ENCODE results near the gene FAM234B. TPM values are rescaled to one million over a fixed set of nuclear protein-coding genes. Genes with fewer than 3 reads are reported as not detected.
"Not testable (repeated sequence)": the region's sequence is repeated elsewhere in the genome, so short reads cannot be mapped to it uniquely, and the experiment has no call there.

The FAM234B gene
- total RNA-seq, 4 donors from 2014 or later, result 3.1 to 8.0 (median 3.9) TPM

DNA sequence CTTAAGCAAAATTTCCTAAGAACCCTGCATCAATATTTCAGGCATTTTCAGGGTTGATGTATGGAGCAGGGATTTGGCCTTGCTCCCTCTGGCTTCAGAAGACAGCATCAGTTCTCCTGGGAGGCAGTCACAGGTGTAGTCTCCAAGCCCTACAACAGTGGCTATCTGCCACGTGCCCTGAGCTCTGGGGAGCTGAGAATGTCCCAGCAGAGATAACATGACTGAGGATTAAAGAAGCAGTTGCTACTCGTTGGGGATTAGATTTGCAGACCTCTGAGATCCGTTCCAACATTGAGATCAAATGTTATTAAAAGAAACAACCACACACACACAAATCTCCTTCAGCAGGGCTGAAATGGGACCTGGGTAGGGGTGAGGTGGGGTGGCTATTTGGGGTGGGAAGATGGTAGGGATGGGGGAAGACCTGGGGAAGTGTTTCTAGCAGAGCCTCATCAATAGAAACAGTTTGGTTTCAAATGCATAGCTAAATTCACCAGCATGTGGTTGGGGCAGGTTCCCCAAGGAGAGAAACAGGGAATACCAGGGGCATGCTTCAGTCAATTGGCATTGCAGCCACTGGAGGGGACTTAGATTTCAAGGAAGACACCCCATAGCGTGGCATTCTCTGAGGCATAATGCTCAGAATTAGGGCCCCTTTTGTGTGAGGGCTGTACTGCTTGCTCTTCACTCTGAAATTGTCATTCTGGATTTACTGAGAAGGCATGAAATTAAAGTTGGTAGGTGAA is 15.2 kb upstream of the FAM234B start:
- Histone ChIP-seq H3K4me1 (peaks cover 0 to 21% (median 0%) of the 10 kb centered on the region in 3 donors), H3K36me3 (no peaks in the 10 kb centered on the region), H3K4me3 (no peak overlapping the region), H3K27me3 (no peaks in the 10 kb centered on the region), H3K27ac (no peak overlapping the region), H3K9me3 (no peaks in the 10 kb centered on the region)
- no peak for DNase-seq
- WGBS, 2 donors, result 68 to 81% methylated on average over 4 of the region's 4 CpGs
- intact Hi-C loops (cut with DNase I), result loop anchor here (10.0 kb wide), 1 partner anchor 176 kb away; no protein-coding TSS in a partner anchor
- no peak for TF ChIP-seq POLR2A (IDR thresholded peaks at IDR 0.05)
- TF ChIP-seq, protein P1, sequence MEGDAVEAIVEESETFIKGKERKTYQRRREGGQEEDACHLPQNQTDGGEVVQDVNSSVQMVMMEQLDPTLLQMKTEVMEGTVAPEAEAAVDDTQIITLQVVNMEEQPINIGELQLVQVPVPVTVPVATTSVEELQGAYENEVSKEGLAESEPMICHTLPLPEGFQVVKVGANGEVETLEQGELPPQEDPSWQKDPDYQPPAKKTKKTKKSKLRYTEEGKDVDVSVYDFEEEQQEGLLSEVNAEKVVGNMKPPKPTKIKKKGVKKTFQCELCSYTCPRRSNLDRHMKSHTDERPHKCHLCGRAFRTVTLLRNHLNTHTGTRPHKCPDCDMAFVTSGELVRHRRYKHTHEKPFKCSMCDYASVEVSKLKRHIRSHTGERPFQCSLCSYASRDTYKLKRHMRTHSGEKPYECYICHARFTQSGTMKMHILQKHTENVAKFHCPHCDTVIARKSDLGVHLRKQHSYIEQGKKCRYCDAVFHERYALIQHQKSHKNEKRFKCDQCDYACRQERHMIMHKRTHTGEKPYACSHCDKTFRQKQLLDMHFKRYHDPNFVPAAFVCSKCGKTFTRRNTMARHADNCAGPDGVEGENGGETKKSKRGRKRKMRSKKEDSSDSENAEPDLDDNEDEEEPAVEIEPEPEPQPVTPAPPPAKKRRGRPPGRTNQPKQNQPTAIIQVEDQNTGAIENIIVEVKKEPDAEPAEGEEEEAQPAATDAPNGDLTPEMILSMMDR (IDR thresholded peaks at IDR 0.05), result no peak

- no peak for DNase-seq
- 73 to 75% methylated on average over 9 of the region's 9 CpGs for WGBS, 2 donors
- no peaks in the 10 kb centered on the region for H3K27me3 ChIP-seq
- no peak overlapping the region for H3K27ac ChIP-seq
- TF ChIP-seq, protein P1 (IDR thresholded peaks at IDR 0.05), result no peak
- no peak for TF ChIP-seq POLR2A (IDR thresholded peaks at IDR 0.05)
- H3K4me3 ChIP-seq, result no peak overlapping the region
- intact Hi-C loops (cut with DNase I), result no loop called here
- peaks cover 0 to 15% (median 0%) of the 10 kb centered on the region in 3 donors for H3K4me1 ChIP-seq
- H3K36me3 ChIP-seq, result no peaks in the 10 kb centered on the region
- no peaks in the 10 kb centered on the region for H3K9me3 ChIP-seq
These were observed 13.5 kb upstream of the FAM234B start for GRCh38 chr12:13030541-13031291.

DNA sequence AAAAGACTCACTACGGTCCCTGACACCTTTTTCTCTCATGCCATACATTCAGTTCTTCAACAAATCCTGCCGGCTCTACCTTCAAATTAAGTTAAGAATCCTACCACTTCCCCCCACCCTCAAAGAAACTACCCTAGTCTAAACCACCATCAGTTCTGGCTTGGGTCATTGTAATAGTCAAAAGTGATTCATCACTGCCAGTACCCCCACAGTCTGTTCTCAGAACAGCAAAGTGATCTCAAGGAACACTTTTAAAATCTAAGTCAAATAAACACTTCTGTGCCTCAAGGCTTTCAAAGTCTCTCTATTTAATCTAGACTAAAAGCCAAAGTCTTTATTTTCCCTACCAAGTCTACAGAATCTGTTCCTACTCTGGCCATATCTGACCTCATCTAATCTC is 12.0 kb upstream of the FAM234B start:
- Histone ChIP-seq H3K36me3 (no peaks in the 10 kb centered on the region), H3K27me3 (no peaks in the 10 kb centered on the region), H3K4me3 (no peak overlapping the region), H3K4me1 (peaks cover 0 to 1% (median 0%) of the 10 kb centered on the region in 3 donors), H3K9me3 (no peaks in the 10 kb centered on the region), H3K27ac (no peak overlapping the region)
- TF ChIP-seq POLR2A (IDR thresholded peaks at IDR 0.05), result no peak
- TF ChIP-seq, protein P1 (IDR thresholded peaks at IDR 0.05), result no peak
- intact Hi-C loops (cut with DNase I), result no loop called here
- no peak for DNase-seq
- 77 to 95% methylated on average over 2 of the region's 2 CpGs for WGBS, 2 donors

- Histone ChIP-seq H3K4me1 (peaks cover 0 to 8% (median 0%) of the 10 kb centered on the region in 3 donors), H3K27me3 (no peaks in the 10 kb centered on the region), H3K36me3 (no peaks in the 10 kb centered on the region), H3K4me3 (no peak overlapping the region), H3K27ac (no peak overlapping the region), H3K9me3 (no peaks in the 10 kb centered on the region)
- 80 to 82% methylated on average over 5 of the region's 5 CpGs for WGBS, 2 donors
- no peak for TF ChIP-seq POLR2A (IDR thresholded peaks at IDR 0.05)
- TF ChIP-seq, protein P1 (IDR thresholded peaks at IDR 0.05), result no peak
- DNase-seq, result no peak
- intact Hi-C loops (cut with DNase I), result no loop called here
These were observed 10.7 kb upstream of the FAM234B start for GRCh38 chr12:13033476-13033875.

- WGBS, 2 donors, result 67 to 75% methylated on average over 5 of the region's 5 CpGs
- H3K4me1 ChIP-seq, result peaks cover 0 to 23% (median 0%) of the 10 kb centered on the region in 3 donors
- H3K27ac ChIP-seq; H3K27me3 ChIP-seq; intact Hi-C loops (cut with DNase I); DNase-seq; H3K36me3 ChIP-seq; H3K9me3 ChIP-seq; H3K4me3 ChIP-seq: not testable (repeated sequence)
These were observed 8.8 kb upstream of the FAM234B start for GRCh38 chr12:13035335-13035734.
